ENCODE results near the gene BTRC. TPM values are rescaled to one million over a fixed set of nuclear protein-coding genes. Genes with fewer than 3 reads are reported as not detected.

The BTRC gene
- total RNA-seq, 2 donors from 2014 or later = 14.8 to 15.1 TPM

DNA sequence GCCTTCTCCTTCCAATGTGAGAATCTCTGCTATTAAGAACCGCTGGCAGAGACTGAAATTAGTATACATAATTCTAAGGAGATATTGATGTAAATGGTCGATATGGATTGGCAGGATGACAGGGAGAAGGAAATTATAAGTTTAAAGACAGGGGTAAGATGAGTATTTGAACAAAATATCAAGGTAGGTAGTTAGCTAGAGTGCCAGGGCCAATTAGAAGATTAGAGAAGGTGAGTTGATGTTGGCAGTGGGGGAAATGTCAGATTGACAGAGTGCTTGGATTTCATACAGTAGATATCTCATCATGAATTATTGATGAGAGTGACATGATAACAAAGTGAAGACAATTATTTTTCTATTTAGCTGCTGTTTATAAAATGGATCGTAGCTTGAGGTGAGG, 74.1 kb downstream of the BTRC start:
- Mint-ChIP-seq H3K27me3 (no peaks in the 10 kb centered on the region), H3K4me1 (peaks cover 5% of the 10 kb centered on the region), H3K9me3 (no peaks in the 10 kb centered on the region), H3K36me3 (ENCODE audit: low read depth) (peaks cover 14% of the 10 kb centered on the region), H3K4me3 (no peak overlapping the region), H3K27ac (no peak overlapping the region)
- no peak for ATAC-seq (replicated peaks)

DNA sequence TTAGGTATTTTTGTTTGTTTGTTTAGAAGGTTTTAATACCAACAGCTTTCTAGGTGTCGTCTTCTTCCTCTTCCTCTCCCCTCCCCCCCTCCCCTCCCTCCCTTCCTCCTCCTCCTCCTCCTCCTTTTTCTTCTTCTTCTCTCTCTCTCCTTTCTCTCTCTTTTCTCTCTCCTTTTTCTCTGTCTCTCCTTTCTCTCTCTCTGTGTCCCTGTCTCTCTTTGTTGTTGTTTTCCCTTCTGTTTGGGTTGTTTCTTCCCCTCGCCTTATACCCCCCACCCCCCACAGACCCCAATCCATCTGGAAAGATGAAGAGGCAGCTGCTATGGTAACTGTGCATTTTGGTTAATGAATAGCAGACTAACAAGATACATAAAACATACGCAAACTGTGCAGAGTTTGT, 75.5 kb downstream of the BTRC start:
- H3K27ac Mint-ChIP-seq = no peak overlapping the region
- ATAC-seq (replicated peaks) = no peak
- no peak overlapping the region for H3K4me3 Mint-ChIP-seq
- H3K4me1 Mint-ChIP-seq = peaks cover 5% of the 10 kb centered on the region
- peaks cover 18% of the 10 kb centered on the region for H3K36me3 Mint-ChIP-seq (ENCODE audit: low read depth)
- H3K27me3 Mint-ChIP-seq = no peaks in the 10 kb centered on the region
- no peaks in the 10 kb centered on the region for H3K9me3 Mint-ChIP-seq

DNA sequence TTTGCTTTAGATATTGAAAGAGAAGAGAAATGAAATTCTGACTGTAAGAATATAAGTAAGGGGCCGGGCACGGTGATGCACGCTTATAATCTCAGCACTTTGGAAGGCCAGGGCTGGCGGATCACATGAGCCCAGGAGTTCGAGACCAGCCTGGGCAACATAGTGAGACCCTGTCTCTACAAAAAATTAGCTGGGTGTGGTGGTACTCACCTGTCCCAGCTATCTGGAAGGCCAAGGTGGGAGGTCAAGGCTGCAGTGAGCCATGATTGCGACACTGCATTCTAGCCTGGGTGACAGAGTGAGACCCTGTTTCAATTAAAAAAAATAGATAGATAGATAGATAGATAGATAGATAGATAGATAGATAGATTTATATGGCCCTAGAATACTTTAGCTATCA, 82.3 kb downstream of the BTRC start:
- Mint-ChIP-seq H3K36me3 (ENCODE audit: low read depth) (peaks cover 11% of the 10 kb centered on the region), H3K9me3 (no peaks in the 10 kb centered on the region), H3K4me1 (no peaks in the 10 kb centered on the region), H3K27ac (no peak overlapping the region), H3K4me3 (no peak overlapping the region), H3K27me3 (no peaks in the 10 kb centered on the region)
- no peak for ATAC-seq (replicated peaks)

DNA sequence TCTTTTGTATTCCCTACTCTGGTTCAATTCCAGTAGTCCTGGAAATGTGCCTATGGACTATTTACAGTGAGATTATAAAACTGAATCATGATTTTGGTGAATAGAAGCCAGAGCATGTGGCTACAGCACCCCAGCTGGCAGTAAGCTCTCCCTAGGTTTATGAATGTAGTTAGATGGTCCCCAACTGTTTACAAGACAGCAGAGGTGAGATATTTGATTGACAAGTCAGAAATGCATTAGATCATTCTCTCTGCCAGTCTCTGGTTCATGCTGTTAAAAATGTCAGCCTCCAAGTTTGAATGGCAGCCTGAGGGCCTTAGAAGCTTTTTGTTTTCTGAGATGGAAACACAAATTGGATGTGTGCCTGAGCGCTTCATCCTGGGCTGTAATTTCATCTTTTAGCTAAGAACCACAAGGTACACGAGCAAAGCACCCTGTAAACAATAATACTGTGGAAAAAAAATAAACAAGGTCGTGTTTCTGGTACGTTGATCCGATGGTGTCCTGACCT, 85.0 kb downstream of the BTRC start:
- Mint-ChIP-seq H3K4me1 (no peaks in the 10 kb centered on the region), H3K36me3 (ENCODE audit: low read depth) (peaks cover 4% of the 10 kb centered on the region), H3K9me3 (no peaks in the 10 kb centered on the region), H3K4me3 (no peak overlapping the region), H3K27me3 (no peaks in the 10 kb centered on the region), H3K27ac (no peak overlapping the region)
- ATAC-seq (replicated peaks) = no peak

DNA sequence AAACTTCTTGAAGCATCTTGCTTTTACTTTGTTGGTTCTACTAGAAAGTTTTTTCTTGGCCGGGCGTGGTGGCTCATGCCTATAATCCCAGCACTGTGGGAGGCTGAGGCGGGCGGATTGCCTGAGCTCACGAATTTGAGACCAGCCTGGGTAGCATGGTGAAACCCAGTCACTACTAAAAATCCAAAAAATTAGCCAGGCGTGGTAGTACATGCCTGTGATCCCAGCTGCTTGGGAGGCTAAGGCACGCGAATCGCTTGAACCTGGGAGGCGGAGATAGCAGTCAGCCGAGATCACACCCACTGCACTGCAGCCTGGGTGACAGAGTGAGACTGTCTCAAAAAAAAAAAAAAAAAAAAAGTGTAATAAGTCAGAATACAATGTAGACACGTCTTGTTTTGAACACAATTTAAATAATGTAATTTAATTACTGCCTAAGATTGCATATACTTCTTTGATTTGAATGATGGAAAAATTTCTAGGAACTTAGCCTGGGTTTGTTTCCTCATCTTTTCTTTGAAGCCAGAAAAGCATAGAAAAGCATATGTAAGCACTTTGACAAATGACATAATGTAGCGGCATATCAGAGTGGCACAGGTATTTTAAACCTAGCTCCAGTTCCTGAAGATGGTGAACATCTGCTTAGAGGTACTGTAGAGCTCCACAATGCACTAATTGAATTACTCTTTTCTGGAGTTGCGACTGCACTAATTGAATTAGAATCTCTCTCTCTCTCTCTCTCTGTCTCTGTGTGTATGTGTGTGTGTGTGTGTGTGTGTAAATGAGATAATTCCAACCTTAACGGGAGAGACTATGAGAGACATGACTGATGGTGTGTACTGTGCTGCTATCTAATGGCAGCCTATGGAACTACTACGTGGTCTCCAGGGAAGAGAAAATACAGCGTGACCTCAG, 87.8 kb downstream of the BTRC start:
- Mint-ChIP-seq H3K4me1 (no peaks in the 10 kb centered on the region), H3K27ac (no peak overlapping the region), H3K36me3 (ENCODE audit: low read depth) (no peaks in the 10 kb centered on the region)

DNA sequence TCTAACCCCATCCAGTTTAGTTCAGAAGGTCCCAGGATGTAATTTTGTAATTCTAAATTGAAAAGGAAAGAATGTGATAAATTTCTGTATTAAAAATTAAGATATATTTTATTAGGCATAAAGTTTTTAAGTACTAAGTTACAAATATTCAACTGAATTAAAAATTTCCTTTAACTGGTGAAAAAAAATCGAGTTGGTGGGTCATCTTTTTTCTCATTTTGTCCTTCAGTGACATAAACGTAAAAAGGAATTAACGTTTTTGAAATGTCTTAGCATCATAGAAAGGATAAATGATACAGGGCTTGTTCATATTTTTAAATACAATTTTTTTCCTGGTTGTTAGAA, 88.5 kb downstream of the BTRC start:
- no peak overlapping the region for H3K27ac Mint-ChIP-seq
- no peak for ATAC-seq (replicated peaks)
- H3K36me3 Mint-ChIP-seq (ENCODE audit: low read depth) = no peaks in the 10 kb centered on the region
- no peaks in the 10 kb centered on the region for H3K4me1 Mint-ChIP-seq
- no peak overlapping the region for H3K4me3 Mint-ChIP-seq
- H3K27me3 Mint-ChIP-seq = no peaks in the 10 kb centered on the region
- H3K9me3 Mint-ChIP-seq = no peaks in the 10 kb centered on the region

More for the DNA sequence above, 87.8 kb downstream of the BTRC start:
- no peaks in the 10 kb centered on the region for H3K27me3 Mint-ChIP-seq
- no peaks in the 10 kb centered on the region for H3K9me3 Mint-ChIP-seq
- peak; percentile 65 for ATAC-seq (replicated peaks)
- no peak overlapping the region for H3K4me3 Mint-ChIP-seq

DNA sequence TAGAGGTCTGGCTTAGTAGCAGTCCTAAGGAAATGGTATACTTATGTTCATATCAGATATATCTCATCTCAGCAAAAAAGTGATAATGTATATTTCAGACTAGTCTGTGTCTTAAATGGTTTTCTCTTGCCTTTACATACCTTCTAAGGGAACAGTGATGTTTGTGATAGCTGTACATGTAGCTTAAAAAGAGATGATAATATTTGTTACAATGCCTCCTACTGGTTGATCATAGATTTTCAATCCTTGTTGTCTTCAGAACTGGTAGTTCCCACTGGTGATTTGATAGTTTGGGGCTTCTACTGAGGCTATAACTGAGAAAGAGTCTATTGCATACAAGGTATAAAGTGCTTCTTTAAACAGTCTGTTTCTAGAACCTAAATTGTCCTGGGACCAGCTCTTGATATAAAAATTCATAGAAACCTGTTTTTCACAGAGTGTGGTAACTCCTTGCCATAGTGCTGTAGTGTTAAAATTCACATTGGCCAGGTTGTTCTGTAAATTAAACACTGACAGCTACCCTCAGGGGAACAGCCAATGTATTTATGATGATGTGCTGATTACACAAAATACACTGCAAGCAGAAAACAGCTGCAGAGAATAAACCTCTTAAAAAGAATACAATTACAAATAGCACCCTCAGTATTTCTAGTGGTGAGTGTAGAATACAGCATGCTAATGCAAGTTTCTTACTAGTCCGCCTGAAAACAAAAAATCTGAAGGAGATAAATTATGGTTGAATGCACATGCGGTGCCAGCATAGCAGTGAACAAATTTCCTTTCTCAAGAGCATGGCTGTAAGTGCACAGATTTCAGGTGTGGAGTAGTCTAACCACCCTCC, 90.3 kb downstream of the BTRC start:
- Mint-ChIP-seq H3K36me3 (ENCODE audit: low read depth) (no peaks in the 10 kb centered on the region), H3K4me3 (no peak overlapping the region), H3K27ac (no peak overlapping the region), H3K4me1 (no peaks in the 10 kb centered on the region), H3K9me3 (no peaks in the 10 kb centered on the region), H3K27me3 (no peaks in the 10 kb centered on the region)
- ATAC-seq (replicated peaks) = no peak

DNA sequence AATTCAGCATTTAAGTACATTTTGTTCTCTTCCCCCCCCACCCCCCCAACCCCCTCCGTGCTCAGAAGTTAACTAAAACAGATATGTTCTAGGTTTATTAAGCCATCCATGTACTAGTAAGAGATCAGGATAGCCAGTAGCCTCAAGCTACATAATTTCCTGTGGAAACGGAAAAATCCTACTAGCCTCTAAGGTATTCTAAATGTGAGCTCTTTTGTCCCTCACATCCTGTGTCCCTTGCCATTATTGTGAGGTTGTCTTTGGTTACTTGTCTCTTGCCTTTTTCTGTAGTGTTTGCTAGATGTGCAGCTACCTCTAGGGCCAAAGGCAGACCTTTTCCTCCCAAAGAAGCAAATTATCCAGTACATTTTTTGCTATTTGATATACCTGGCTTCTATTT, 92.1 kb downstream of the BTRC start:
- Mint-ChIP-seq H3K27me3 (no peaks in the 10 kb centered on the region), H3K27ac (no peak overlapping the region), H3K9me3 (no peaks in the 10 kb centered on the region), H3K4me3 (no peak overlapping the region), H3K36me3 (ENCODE audit: low read depth) (no peaks in the 10 kb centered on the region), H3K4me1 (peaks cover 1% of the 10 kb centered on the region)
- ATAC-seq (replicated peaks) = no peak

DNA sequence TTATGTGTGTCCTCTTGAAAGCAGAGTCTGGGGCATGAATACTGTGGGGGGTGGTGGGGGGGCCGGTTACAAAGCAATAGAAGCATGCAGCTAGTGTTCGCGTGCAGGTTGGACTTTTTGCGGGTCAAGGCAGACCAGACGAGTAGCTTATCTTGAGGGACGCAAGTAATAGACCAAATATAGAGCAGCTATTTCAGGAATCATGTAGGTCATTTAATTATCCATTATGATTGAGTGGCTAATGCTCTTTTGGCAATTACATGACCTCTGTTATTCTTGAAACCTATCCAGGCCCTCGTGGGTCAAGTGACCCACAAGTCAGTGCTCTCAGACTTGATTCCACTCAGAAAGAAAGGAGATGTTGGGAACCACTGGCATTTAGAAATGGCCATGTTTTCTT, 93.0 kb downstream of the BTRC start:
- H3K27me3 Mint-ChIP-seq = no peaks in the 10 kb centered on the region
- no peaks in the 10 kb centered on the region for H3K9me3 Mint-ChIP-seq
- H3K4me3 Mint-ChIP-seq = no peak overlapping the region
- peaks cover 9% of the 10 kb centered on the region for H3K4me1 Mint-ChIP-seq
- no peak overlapping the region for H3K27ac Mint-ChIP-seq
- no peaks in the 10 kb centered on the region for H3K36me3 Mint-ChIP-seq (ENCODE audit: low read depth)
- no peak for ATAC-seq (replicated peaks)

DNA sequence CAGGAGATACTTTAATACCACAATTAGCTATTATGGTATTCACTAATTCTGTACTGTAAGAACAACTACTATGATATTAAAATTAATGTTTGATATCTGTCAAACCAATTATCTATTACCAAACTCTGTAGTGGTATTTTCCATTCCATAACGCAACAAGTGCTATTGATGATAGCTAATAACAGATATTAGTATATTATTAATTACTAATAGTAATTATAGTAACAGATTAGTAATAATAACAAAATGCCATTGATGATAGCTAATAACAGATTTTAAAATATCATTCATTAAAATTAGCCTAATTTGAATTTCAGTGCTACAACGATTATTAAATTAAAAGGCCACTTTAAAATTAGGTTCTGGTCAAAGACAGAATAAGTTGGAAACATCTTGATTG, 93.5 kb downstream of the BTRC start:
- H3K9me3 Mint-ChIP-seq = no peaks in the 10 kb centered on the region
- no peak for ATAC-seq (replicated peaks)
- no peaks in the 10 kb centered on the region for H3K36me3 Mint-ChIP-seq (ENCODE audit: low read depth)
- H3K4me3 Mint-ChIP-seq = no peak overlapping the region
- H3K27ac Mint-ChIP-seq = no peak overlapping the region
- no peaks in the 10 kb centered on the region for H3K27me3 Mint-ChIP-seq
- peaks cover 12% of the 10 kb centered on the region for H3K4me1 Mint-ChIP-seq

DNA sequence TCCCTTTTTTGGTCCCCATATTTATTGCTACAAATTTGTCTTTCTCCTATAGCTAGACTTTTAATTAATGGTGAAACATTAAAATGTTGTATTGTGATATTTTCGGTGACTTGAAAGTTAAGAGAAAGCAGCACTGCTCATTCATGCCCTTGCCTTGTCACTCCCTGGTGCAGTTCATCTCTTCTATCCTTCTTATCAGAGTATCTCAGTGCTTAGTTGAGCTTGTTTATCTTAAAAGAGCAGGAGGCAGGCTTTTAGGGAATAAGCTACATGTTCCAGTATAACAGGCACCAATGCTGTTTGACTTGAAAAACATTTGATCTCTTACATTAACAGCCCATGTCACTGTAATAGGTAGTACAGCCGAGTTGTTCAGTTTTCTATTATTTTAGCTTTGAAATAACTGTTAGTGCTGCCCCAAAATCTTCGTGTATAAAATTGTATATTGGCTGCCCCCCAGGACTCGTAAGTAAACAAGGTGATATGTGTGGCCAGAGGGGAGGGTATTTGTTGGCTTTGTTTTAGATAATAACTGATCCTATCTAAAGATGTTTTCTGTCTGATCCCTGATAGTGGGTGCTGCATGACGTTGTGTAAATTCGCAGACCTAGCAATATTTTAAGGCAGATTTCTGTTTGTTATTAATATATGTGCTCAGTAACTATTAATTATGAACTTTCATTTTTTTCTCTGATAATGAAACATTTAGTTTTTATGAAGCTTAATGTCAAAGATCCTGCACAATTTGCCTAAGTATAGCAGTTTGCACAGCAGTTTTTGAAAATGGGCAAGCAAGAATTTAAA, 96.5 kb downstream of the BTRC start:
- ATAC-seq (replicated peaks) = no peak
- Mint-ChIP-seq H3K27ac (no peak overlapping the region), H3K27me3 (no peaks in the 10 kb centered on the region), H3K9me3 (no peaks in the 10 kb centered on the region), H3K36me3 (ENCODE audit: low read depth) (no peaks in the 10 kb centered on the region), H3K4me1 (peaks cover 26% of the 10 kb centered on the region), H3K4me3 (no peak overlapping the region)

DNA sequence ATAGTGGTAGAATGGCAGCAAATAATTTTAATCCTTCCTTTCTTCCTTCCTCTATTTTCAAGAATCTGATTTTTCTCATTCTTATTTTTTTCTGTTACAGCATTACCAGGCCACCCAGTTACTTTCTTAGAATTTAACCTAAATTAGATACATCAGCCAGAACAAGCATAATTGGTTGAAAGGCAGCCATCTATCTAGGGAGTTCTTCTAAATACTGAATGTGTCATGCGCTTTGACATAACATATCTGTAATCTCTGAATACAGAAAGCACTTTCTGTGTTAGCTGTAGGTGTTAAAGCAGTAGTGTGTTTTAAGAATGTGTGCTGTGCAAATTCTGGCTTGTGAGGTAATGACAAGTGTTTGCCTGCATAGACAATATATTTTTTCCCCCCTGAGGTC, 97.3 kb downstream of the BTRC start:
- Mint-ChIP-seq H3K4me1 (peaks cover 26% of the 10 kb centered on the region), H3K36me3 (ENCODE audit: low read depth) (no peaks in the 10 kb centered on the region), H3K27ac (no peak overlapping the region), H3K4me3 (no peak overlapping the region), H3K9me3 (no peaks in the 10 kb centered on the region), H3K27me3 (no peaks in the 10 kb centered on the region)
- no peak for ATAC-seq (replicated peaks)

DNA sequence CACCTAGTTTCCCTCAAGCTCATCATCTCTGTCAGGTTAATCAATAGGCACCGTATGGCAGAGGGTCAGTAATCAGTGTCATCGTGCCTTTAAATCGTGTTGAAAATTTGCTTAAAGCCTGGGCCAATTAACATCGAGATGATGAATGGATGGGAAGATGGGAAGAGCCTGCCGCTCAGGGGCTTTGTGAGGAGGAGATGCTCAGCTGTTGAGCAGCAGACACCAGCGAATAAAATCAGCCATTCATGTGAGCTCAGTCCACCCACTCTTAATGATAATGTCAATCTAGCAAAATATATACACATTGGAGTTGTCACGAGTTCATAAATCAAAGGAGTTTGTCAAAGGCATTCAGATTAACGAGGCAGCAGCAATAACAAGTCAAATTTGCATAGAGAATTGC, 97.7 kb downstream of the BTRC start:
- Mint-ChIP-seq H3K27ac (no peak overlapping the region), H3K27me3 (no peaks in the 10 kb centered on the region), H3K4me1 (peaks cover 26% of the 10 kb centered on the region), H3K4me3 (no peak overlapping the region), H3K9me3 (no peaks in the 10 kb centered on the region), H3K36me3 (ENCODE audit: low read depth) (no peaks in the 10 kb centered on the region)
- no peak for ATAC-seq (replicated peaks)

DNA sequence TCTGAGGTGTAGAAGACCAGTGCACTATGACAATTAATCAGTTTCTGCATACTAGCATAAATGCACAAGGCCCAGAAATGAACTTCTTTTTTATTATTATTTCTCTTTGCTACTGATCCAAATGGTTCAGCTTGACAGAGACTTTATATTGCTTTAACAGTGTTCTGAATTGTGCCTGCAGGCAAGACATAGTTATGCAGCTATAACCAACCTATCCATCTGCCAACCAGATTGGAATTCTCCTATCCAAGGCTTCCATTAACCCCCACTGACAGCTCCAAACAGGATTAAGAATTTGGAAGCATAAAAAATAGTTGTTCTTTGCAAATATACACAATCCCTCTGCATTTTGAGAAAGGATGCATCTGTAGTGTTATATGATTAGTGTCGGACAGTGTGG, 98.2 kb downstream of the BTRC start:
- Mint-ChIP-seq H3K36me3 (ENCODE audit: low read depth) (no peaks in the 10 kb centered on the region), H3K27me3 (no peaks in the 10 kb centered on the region), H3K27ac (no peak overlapping the region), H3K9me3 (no peaks in the 10 kb centered on the region), H3K4me3 (no peak overlapping the region), H3K4me1 (peaks cover 26% of the 10 kb centered on the region)
- ATAC-seq (replicated peaks) = no peak

Measured in activated T-helper 17 cell treated with anti-CD3 and anti-CD28 coated beads, Interleukin-2, amount 50 U/mL, for 72 hours (primary cell).